Retinal pigment epithelial cell (primary cell): Measurements from ENCODE around the gene MS4A10.

ENCODE experiments used
- DNase-seq: peaks from one replicate; pipeline ENCODE4 v3.0.0-alpha.2; 2010; ENCODE audit warnings: low read depth
- H3K4me3 ChIP-seq: 2 replicates; pipeline ENCODE4 v1.5.1; 2011; ENCODE audit warnings: mild to moderate bottlenecking, low read length, control low read depth, moderate library complexity
- TF ChIP-seq, protein P1 (sequence below): conservative IDR thresholded peaks from 2 replicates; pipeline ENCODE4 v1.5.1; 2011; ENCODE audit warnings: low read depth, low read length, control low read depth, inconsistent platforms

MS4A10 gene

DNA sequence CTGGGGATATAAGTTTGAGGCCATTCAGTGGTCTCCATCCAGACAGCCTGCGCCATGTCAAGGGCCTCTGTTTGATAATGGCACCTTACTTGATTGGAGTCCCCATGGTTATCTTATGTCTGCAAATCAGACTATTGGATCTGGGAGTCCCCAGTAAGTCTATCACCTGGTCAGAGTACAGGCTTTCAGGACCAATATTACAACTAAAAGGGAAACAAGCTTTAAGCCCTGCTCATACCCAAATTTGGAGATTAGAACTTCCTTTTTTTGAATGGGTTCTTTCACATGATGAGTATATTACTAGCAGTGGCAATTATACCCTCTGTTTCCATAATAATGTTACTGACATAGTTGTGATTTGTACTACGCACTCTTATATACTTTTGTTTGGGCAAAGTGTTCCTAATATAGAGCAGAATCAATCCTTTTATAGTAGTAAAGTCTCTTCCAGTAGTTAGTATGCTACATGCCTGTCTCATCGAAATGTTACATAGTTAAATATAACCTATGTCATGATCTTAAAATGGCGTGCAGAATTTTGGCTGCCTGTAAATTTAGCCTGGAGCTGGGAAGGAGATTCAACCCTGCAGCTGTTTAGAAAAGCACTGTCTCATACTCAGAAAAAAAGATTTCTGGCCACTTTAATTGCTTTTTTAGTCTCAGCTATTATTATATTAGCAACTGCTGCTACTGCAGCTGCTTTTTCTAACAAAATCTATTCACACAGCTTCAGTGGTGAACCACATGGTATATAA lies 23.5 kb upstream of the MS4A10 start:
- H3K4me3 ChIP-seq: no peak overlapping the region
- DNase-seq: no peak
- TF ChIP-seq, protein P1, sequence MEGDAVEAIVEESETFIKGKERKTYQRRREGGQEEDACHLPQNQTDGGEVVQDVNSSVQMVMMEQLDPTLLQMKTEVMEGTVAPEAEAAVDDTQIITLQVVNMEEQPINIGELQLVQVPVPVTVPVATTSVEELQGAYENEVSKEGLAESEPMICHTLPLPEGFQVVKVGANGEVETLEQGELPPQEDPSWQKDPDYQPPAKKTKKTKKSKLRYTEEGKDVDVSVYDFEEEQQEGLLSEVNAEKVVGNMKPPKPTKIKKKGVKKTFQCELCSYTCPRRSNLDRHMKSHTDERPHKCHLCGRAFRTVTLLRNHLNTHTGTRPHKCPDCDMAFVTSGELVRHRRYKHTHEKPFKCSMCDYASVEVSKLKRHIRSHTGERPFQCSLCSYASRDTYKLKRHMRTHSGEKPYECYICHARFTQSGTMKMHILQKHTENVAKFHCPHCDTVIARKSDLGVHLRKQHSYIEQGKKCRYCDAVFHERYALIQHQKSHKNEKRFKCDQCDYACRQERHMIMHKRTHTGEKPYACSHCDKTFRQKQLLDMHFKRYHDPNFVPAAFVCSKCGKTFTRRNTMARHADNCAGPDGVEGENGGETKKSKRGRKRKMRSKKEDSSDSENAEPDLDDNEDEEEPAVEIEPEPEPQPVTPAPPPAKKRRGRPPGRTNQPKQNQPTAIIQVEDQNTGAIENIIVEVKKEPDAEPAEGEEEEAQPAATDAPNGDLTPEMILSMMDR: no peak

DNA sequence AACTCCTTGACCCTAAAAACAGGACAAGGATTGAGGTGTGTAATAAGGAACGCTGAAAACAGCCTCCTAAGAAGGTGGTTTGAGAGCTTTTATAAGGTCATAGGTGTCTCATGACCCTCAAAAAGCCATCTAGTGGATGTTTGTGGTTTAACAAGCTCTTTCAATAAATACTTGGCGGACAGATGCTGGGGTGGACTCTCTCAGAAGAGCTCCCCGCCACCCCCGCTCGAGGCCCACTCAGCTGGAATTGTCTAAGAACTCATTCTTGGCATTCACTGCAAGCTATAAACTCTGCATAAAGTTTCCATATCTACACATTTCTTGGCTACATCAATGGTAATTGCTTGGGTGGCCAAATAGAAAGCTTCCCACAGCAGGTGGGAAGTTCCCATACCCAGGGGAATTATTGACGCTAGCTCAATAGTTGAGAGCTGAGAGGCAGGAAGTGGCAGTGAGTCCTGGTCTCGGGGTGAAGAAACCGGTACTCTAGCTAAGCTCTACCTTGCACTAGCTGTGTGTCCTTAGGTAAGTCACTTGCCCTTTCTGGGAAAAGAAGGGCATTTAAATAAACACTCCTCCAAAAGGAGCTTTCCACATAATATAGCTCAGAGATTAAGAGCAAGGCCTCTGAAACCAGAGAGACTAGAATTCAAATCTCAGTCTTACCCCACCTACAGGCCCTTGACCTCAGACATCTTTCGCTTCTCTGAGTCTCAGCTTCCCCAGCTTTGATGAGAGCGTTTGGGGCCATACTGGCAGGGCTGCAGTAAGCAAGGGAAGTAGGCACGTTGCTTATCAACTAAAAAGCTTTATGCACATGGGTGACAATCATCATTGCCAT lies 22.1 kb upstream of the MS4A10 start:
- TF ChIP-seq, protein P1: peak; percentile 35
- H3K4me3 ChIP-seq: no peak overlapping the region
- DNase-seq: no peak

DNA sequence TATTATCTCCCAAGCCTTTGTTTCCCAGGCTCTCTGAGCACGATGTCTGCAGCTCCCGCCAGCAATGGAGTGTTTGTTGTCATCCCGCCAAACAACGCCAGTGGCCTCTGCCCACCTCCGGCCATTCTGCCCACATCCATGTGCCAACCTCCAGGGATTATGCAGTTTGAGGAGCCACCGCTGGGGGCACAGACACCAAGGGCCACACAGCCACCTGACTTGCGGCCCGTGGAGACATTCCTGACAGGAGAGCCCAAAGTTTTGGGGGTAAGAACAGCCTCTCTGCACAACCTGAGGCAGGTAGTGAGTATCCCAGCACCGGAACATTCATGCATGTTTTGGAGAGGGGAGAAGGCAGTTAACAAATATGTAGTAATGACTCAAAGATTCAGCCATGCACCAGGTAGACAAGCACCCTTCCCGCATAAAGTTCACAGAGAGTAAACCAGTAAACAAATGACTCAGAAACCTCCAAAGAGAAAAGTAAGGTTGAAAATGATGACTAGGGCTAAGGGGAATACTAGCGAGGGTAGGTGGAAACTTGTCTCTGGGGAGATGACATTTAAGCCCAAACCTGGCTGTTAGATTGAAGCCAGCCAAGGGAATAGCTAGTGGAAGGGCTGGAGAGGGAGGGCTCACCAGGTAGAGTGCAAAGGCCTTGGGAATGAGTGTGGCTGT lies 21.3 kb upstream of the MS4A10 start:
- no peak overlapping the region for H3K4me3 ChIP-seq
- TF ChIP-seq, protein P1: no peak
- DNase-seq: no peak

DNA sequence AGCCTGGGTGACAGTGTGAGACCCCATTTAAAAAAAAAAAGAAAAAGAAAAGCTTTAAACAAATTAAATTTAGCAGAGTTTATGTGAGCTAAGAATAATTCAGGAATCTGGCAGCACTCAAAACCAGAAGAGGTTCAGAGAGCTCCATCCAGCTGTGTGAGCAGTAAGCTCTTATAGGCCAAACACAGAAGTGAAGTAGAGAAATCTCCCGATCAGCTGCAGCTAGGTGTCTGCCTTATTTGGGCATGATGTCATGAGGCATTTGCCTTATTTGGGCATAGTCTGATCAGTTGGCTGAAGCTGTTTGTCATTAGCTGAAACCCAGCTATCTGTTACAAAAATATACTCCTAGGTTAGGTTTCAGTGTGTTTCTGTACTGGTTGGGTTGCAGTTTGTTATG lies 20.3 kb upstream of the MS4A10 start:
- DNase-seq: no peak
- TF ChIP-seq, protein P1: no peak
- no peak overlapping the region for H3K4me3 ChIP-seq

DNA sequence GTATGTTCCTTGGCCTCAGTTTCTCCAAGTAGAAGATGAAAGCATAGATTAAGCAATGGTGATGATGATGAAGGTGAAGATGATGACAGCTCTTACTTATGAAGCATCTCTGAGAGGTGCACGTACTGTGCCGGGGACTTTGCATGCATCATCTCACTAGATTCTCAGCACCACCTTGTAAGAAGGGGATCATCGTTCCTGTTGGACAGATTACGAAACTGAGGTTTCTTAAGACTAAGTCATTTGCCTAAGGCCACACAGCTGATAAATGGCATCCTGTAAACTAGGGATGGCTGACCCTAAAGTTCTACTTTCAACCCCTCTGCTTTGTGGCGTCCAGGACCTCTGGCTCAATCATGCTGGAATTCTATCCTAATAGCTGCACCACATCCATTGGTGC lies 19.8 kb upstream of the MS4A10 start:
- DNase-seq: no peak
- H3K4me3 ChIP-seq: no peak overlapping the region
- TF ChIP-seq, protein P1: no peak

DNA sequence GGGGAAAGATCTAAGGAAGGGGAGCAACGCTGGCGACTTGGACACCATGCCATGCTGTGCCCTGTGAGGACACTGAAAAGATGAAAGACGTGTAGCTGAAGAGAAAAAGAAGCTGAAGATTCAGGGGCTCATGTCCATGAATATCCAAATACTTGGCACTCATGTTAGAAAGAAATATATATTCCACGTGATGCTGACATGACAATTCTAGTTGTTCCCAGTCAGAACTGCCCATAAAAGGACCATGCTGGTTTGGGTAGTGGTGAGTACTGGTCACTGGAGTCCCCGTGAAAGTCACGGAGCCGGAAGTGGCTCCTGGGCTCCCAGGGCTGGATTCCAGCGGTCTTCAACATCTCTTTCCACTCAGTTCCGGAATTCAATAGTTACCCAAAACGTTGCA lies 18.6 kb upstream of the MS4A10 start:
- no peak overlapping the region for H3K4me3 ChIP-seq
- no peak for DNase-seq

More for the DNA sequence above, 18.6 kb upstream of the MS4A10 start:
- TF ChIP-seq, protein P1: no peak
